ENCODE data around the gene CLN6. TPM values are rescaled to one million over a fixed set of nuclear protein-coding genes. Genes with fewer than 3 reads are reported as not detected.

The CLN6 gene
- total RNA-seq, 3 donors from 2014 or later = 20.1 to 39.2 (median 31.0) TPM

- ATAC-seq (no peak), DNase-seq (peak in 1 of 3 donors; percentile 12)
- intact Hi-C loops (cut with DNase I, micrococcal nuclease) = no loop called here
- Histone ChIP-seq H3K4me1 (ENCODE audit: low read depth) (no peaks in the 10 kb centered on the region), H3K4me3 (no peak overlapping the region), H3K36me3 (ENCODE audit: low read depth) (no peaks in the 10 kb centered on the region), H3K9me3 (no peaks in the 10 kb centered on the region)
- TF ChIP-seq, protein P1, sequence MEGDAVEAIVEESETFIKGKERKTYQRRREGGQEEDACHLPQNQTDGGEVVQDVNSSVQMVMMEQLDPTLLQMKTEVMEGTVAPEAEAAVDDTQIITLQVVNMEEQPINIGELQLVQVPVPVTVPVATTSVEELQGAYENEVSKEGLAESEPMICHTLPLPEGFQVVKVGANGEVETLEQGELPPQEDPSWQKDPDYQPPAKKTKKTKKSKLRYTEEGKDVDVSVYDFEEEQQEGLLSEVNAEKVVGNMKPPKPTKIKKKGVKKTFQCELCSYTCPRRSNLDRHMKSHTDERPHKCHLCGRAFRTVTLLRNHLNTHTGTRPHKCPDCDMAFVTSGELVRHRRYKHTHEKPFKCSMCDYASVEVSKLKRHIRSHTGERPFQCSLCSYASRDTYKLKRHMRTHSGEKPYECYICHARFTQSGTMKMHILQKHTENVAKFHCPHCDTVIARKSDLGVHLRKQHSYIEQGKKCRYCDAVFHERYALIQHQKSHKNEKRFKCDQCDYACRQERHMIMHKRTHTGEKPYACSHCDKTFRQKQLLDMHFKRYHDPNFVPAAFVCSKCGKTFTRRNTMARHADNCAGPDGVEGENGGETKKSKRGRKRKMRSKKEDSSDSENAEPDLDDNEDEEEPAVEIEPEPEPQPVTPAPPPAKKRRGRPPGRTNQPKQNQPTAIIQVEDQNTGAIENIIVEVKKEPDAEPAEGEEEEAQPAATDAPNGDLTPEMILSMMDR (IDR thresholded peaks at IDR 0.05) = no peak
Observed at GRCh38 chr15:68199340-68199739, 30.2 kb downstream of the CLN6 start.

GRCh38 chr15:68197661-68198437, 31.7 kb downstream of the CLN6 start:
- Histone ChIP-seq H3K36me3 (ENCODE audit: low read depth) (no peaks in the 10 kb centered on the region), H3K4me3 (no peak overlapping the region)
- TF ChIP-seq, protein P1 (IDR thresholded peaks at IDR 0.05) = no peak

GRCh38 chr15:68197170-68197492, 32.4 kb downstream of the CLN6 start:
- H3K9me3 ChIP-seq = no peaks in the 10 kb centered on the region
- intact Hi-C loops (cut with DNase I, micrococcal nuclease) = no loop called here
- H3K36me3 ChIP-seq (ENCODE audit: low read depth) = no peaks in the 10 kb centered on the region
- H3K4me3 ChIP-seq = no peak overlapping the region
- no peaks in the 10 kb centered on the region for H3K4me1 ChIP-seq (ENCODE audit: low read depth)
- no peak for ATAC-seq
- TF ChIP-seq, protein P1 (IDR thresholded peaks at IDR 0.05) = no peak
- DNase-seq = no peak

More at GRCh38 chr15:68197661-68198437, 31.7 kb downstream of the CLN6 start:
- H3K4me1 ChIP-seq (ENCODE audit: low read depth) = no peaks in the 10 kb centered on the region
- no peaks in the 10 kb centered on the region for H3K9me3 ChIP-seq
- ATAC-seq (no peak), DNase-seq (no peak)
- intact Hi-C loops (cut with DNase I, micrococcal nuclease) = no loop called here

GRCh38 chr15:68196445-68197169, 32.9 kb downstream of the CLN6 start:
- no peak for ATAC-seq
- TF ChIP-seq, protein P1 (IDR thresholded peaks at IDR 0.05) = no peak
- H3K36me3 ChIP-seq (ENCODE audit: low read depth) = no peaks in the 10 kb centered on the region
- intact Hi-C loops (cut with DNase I, micrococcal nuclease) = no loop called here
- H3K9me3 ChIP-seq = no peaks in the 10 kb centered on the region
- no peaks in the 10 kb centered on the region for H3K4me1 ChIP-seq (ENCODE audit: low read depth)
- H3K4me3 ChIP-seq = no peak overlapping the region
- no peak for DNase-seq

DNA sequence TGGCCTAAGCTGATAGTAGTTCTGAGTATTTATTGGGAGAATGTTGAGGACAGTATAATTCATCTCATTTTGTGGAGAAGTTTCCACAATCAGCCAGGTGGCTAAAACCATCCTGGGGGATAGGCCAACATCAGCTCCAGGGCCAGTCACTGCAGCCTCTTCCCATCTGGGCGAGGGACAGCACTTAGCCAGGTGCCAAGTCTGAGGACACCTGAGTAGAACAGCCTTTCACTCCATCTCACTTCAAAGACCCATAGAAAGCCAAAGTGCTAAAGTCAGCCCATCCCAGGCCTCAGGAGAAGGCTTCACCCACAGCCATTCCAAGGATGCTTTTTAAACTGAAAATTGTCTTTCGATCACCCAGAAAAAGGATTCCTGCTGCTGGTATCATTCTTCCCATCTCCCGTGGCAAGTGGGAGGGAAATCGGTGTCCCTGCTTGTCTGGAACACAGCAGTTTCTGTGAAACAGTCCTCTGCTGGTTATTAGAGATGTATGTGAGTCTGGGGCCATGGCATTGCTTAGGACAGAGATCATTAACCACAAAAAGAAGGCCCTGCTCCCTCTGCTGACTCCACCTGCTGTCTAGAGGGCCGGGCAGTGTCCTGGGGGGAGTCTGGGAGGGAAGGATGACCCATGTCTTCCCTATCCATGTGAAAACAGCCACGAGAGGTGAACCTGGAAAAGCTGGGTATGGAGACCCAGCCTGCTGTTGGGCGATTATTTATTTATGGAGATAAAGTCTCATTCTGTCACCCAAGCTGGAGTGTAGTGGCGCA, 34.0 kb downstream of the CLN6 start:
- TF ChIP-seq, protein P1 (IDR thresholded peaks at IDR 0.05) = no peak
- Histone ChIP-seq H3K36me3 (ENCODE audit: low read depth) (no peaks in the 10 kb centered on the region), H3K9me3 (no peaks in the 10 kb centered on the region), H3K4me3 (no peak overlapping the region), H3K4me1 (ENCODE audit: low read depth) (no peaks in the 10 kb centered on the region)
- intact Hi-C loops (cut with DNase I, micrococcal nuclease) = no loop called here
- no peak for ATAC-seq
- no peak for DNase-seq

Data from mucosa of descending colon (tissue), 3 donors.